Bone marrow (tissue), 2 donors: ENCODE results near the gene AIF1L.
"Not testable (repeated sequence)": the region's sequence is repeated elsewhere in the genome, so short reads cannot be mapped to it uniquely, and the experiment has no call there.

Experiments
- DNase-seq, 2 donors: peaks; one replicate each; lab custom pipeline; 2025; lab: John Stamatoyannopoulos, UW

AIF1L gene

DNA sequence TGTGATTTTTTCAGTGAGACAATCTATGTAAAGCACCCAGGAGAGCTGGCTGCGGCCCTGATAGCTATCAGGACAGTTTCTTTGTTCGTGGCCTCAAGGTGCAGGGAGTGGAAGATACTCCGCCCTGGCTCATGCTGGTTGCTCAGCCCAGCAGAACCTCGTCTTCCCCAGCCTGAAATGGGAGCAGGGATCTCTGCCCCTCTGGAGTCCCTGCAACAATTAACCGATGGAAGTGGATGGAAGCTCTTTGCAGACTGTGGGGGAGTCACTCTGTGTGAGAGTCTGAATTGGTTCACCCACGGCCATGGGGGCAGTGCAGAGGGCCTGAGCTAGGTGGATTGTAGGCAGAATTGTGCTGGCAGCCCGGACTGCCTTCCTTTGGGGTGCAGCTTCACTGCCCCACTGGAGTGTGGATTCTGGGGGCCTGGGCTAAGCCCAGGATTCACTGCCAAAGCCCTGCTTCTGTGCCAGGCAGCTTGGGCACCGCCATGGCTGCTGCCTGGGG lies 2.8 kb downstream of the AIF1L start:
- no peak for DNase-seq

DNA sequence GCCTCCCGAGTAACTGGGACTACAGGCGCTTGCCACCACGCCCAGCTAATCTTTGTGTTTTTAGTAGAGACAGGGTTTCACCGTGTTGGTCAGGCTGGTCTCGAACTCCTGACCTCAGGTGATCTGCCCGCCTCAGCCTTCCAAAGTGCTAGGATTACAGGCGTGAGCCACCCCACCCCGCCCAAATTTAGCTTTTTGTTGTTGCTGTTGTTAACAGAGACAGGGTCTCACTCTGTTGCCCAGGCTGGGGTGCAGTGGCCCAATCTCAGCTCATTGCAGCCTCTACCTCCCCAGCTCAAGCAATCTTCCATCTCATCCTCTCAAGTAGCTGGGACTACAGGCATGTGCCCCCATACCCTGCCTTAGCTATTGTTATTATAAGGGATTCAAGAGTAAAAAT lies 3.5 kb downstream of the AIF1L start:
- DNase-seq = not testable (repeated sequence)

DNA sequence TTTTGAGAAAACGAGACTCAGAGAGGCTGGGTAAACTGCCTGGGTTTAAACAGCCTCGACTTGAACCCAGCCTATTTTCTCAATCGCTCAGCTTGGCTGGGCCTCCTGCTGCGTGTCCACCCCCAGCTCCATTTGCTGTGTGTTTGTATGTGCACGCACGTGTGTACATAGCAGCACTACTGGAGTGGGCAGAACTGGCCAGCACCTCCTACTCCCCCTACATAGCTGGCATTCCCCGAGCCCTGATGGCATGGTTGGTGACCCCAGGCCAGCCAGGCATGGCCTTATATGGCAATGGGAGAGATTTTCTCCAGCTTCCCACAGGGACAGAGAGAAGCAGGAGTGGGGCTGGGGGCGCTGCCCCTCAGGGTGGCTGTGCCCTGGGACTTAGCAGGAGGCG lies 4.1 kb downstream of the AIF1L start:
- no peak for DNase-seq

DNA sequence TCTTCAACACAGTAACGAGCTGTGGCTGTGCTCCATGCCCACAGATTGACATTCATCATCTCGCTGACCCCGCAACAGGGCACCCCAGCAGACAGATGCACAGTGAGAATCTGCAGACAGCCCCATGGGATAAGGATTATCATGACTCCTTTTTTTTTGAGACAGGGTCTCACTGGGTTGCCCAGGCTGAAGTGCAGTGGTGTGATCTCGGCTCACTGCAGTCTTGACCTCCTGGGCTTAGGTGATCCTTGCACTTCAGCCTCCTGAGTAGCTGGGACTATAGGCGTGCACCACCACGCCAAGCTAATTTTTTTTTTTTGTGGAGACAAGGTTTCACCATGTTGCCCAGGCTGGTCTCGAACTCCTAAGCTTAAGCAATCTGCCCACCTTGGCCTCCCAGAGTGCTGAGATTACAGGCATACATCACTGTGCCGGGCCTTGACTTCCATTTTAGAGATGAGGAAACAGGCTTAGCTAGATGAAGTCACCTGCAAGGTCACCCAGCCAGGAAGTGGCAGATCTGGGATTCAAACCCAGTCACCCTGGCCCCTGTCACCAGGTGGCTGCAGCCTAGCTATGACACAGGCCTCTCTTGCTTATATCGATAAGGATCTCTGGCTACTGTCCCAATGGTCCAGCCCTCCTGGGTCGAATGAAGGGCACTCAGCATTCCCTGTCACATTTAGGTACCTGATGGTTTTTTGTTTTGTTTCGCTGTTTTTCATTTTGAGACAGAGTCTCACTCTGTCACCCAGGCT lies 5.1 kb downstream of the AIF1L start:
- no peak for DNase-seq

GRCh38 chr9:131103024-131103423 lies 6.7 kb downstream of the AIF1L start:
- DNase-seq = no peak

DNA sequence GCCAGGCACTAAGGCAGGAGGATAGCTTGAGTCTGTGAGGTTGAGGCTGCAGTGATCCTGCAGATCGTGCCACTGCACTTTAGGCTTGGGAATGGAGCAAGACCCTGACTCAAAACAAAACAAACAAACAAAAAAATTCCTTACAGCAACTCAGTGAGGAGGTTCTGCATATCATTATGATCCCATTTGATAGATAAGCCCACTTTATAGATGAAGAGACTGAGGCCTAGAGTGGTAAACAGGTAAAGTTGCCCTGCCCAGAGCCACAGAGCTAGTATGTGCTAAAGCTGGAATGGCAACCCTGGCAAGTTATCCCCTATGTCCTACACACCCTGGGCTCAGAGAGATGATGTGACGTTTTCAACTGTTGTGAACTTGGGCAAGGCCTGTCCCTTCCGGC lies 7.2 kb downstream of the AIF1L start:
- DNase-seq = no peak

GRCh38 chr9:131104016-131104740 lies 7.8 kb downstream of the AIF1L start:
- no peak for DNase-seq

GRCh38 chr9:131105952-131106351 lies 9.6 kb downstream of the AIF1L start:
- DNase-seq = no peak

DNA sequence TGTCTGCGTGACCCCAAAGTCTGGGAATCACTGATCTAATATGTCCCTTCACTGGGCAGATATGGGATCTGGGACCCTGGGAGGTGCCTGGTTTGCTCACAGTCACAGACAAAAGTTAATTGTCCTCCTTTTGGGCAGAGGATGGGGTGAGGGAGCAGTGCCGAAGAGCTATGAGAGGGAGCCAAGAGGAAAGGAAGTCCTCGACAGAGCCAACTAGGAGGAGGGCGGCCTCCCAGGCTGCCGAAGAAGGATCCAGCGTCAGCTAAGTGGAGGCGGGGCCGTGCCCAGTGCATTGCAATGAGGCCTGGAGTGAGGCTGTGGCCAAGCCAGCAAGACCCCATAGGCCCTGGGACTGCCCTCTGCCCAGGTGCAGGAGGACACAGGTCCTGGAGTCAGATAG lies 11.4 kb downstream of the AIF1L start:
- DNase-seq = no peak

- no peak for DNase-seq
These were observed 15.0 kb downstream of the AIF1L start for GRCh38 chr9:131111186-131111853.

GRCh38 chr9:131111854-131112311 lies 15.6 kb downstream of the AIF1L start:
- DNase-seq = no peak

DNA sequence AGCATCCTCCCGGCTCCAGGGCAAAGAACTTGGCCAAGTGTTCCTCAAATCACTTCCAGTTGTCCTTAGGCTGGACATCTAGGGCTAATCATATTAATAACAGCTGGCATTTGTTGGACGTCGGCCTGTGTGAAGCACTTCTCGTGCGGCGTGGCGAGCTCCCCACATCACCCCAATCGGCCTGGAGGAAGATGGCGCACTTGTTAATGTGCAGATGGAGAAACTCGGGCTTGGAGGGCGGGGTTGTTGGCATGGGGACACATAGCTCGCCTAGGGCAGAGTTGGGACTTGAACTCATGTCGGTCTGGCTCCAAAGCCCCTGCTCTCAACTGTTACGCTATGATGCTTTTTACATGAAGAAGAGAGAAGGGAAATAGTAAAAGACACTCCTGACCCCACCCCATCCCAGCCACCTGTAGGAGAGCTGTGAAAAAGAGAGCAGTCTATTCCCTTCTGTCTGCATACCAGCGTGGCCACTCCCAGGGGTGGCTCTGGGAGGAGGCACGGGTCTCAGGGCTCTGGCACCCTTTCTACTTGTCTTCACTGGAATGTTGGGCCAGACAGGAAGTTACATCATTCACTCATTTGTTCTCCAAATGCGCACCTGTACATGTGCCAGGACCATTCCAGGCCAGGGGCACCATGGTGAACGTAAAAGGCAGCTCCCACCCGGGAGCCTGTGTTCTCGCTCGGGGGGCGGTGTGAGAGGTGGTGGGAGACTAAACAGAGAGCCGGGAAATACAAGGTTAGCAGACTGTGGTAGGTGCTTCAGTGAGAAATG lies 16.2 kb downstream of the AIF1L start:
- DNase-seq = no peak

DNA sequence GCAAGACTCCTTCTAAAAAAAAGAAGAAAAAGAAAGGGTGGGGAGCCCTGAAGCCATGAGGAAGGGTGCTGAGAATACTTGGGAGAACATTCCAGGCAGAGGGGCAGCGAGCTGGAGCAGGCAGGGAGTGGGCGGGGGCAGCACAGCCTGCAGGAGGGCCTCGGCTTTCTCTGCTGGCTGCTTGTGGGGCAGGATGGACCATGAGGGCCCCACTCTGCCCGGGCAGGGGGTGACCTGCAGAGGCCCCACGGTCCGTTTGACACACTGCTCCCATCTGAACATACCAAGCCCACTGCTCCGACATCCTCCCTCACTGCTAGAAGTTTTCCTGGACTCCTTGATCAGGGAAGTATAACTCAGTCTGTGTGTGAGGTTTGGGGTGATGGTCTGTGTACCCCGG lies 17.3 kb downstream of the AIF1L start:
- DNase-seq = no peak

GRCh38 chr9:131114084-131114535 lies 17.8 kb downstream of the AIF1L start:
- DNase-seq = no peak

- not testable (repeated sequence) for DNase-seq
These were observed 19.0 kb downstream of the AIF1L start for GRCh38 chr9:131115360-131115742.

DNA sequence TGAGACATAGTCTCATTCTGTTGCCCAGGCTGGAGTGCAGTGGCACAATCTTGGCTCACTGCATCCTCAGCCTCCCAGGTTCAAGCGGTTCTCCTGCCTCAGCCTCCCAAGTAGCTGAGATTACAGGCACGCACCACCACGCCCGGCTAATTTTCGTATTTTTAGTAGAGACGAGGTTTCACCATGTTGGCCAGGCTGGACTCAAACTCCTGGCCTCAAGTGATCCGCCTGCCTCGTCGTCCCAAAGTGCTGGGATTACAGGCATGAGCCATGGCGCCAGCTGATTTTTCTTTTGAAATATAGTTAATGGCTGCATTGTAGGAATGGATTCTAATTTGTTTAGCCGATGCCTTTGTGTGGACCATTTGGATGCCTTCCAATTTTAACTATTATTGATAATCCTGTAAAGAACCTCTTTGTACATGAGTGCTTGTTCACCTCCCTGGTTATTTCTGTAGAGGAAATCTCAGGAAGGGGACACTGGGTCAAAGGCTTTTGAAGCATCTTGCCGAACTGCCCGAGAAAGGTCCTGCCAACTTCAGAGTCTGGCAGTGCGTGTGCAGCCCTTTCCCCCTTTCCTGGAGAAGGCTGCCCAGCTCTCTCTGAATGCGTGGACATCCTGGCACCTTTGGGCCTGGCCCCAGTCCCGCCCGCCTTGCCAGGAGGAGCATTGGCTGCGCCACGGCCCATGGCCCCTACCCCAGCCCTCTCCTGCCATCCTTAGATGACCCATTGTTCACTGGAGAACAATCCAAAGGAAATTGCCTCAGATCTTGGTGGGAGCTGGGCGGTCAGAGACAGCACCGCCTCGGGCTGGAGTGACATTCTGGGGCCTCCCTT lies 20.2 kb downstream of the AIF1L start:
- no peak for DNase-seq

DNA sequence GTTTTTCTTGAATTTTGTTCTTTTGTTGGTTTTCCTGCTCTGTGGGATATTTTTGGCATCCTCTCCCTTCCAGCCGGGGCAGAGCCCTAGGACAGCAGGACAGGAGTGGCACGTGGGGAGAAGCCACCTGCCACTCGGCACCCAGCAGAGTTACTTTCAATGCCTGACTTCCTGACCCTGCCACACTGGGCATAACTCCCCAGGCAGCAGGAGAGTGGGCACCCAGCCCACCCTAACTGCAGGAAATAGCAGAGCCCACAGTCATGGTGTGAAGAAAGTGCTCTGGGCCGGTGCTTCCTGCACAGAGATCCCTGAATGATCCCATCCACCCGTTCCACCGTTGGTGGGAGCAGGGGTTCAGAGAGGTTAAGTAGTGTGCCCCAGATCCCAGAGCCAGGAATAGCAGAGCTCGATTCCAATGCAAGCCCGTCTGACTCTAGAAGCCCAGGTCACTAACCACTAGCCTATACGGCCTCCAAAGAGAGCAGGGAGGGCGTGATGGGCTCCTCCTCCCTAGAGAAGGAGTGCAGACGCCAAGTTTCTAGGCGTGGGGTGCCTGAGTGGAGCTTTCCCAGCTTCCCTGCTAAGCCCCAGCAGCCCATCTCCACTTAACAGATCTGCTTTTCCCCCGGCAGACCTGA lies 20.9 kb downstream of the AIF1L start:
- DNase-seq = no peak

DNA sequence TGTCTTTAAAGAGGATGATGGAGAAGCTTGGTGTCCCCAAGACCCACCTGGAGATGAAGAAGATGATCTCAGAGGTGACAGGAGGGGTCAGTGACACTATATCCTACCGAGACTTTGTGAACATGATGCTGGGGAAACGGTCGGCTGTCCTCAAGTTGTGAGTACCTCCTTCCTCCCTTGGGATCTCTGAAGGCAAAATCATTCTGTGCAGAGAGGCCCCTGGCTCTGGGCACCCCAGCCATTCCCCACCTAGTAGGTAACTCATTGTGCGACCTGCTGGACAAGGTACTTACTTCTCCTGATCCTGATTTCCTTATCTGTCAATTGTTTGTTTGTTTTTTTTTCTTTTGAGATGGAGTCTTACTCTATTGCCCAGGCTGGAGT lies 21.4 kb downstream of the AIF1L start:
- DNase-seq = no peak

DNA sequence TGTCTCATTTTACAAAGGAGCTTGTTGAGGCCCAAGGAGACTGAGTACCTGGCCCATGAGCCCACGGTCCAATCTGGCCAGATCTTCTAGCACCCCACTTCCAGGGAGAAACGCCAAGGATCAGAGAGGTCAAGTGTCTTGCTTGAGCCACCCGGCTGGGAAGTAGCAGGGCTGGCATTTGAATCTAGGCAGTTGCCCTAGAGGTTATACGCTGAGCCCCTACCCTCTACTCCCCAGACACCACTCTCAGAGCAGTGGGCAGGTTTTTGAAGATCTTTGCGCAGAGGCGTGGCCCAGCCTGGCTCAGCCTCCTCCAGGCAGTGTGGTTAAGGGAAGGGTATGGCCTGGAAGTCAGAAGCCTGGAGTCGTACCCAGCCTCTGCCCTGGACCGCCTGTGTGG lies 23.3 kb downstream of the AIF1L start:
- no peak for DNase-seq

DNA sequence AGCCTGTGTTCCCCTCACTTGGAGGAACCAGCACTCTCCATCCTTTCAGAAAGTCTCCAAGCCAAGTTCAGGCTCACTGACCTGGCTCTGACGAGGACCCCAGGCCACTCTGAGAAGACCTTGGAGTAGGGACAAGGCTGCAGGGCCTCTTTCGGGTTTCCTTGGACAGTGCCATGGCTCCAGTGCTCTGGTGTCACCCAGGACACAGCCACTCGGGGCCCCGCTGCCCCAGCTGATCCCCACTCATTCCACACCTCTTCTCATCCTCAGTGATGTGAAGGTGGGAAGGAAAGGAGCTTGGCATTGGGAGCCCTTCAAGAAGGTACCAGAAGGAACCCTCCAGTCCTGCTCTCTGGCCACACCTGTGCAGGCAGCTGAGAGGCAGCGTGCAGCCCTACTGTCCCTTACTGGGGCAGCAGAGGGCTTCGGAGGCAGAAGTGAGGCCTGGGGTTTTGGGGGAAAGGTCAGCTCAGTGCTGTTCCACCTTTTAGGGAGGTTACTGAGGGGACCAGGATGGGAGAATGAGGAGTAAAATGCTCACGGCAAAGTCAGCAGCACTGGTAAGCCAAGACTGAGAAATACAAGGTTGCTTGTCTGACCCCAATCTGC lies 24.4 kb downstream of the AIF1L start:
- no peak for DNase-seq
